Mucosa of stomach (tissue), 1 donor: Measurements from ENCODE around the gene CAPZB.

Experiments
- H3K27me3 ChIP-seq: one replicate; pipeline ENCODE4 v1.7.0; 2013; ENCODE audit warnings: mild to moderate bottlenecking, low read length; ENCODE audit not compliant: control insufficient read depth, insufficient read depth
- H3K36me3 ChIP-seq: one replicate; pipeline ENCODE4 v1.7.0; 2013; ENCODE audit warnings: low read length; ENCODE audit not compliant: control insufficient read depth, insufficient read depth
- H3K4me1 ChIP-seq: one replicate; pipeline ENCODE4 v1.7.0; 2013; ENCODE audit warnings: mild to moderate bottlenecking, low read length; ENCODE audit not compliant: control insufficient read depth, insufficient read depth
- H3K4me3 ChIP-seq: one replicate; pipeline ENCODE4 v1.7.0; 2013; ENCODE audit warnings: low read length
- H3K9ac ChIP-seq: one replicate; pipeline ENCODE4 v1.7.0; 2013; ENCODE audit warnings: mild to moderate bottlenecking, low read length, moderate library complexity
- H3K9me3 ChIP-seq: one replicate; pipeline ENCODE4 v1.7.0; 2013; ENCODE audit warnings: mild to moderate bottlenecking, low read length, moderate library complexity; ENCODE audit not compliant: control insufficient read depth
- donor health status: Pancreatic carcinoma.

Gene CAPZB

GRCh38 chr1:19495000-19495656, 9.8 kb upstream of the CAPZB start:
- no peak overlapping the region for H3K4me3 ChIP-seq
- no peaks in the 10 kb centered on the region for H3K27me3 ChIP-seq
- H3K36me3 ChIP-seq = no peaks in the 10 kb centered on the region
- H3K9ac ChIP-seq = no peak overlapping the region
- H3K4me1 ChIP-seq = no peaks in the 10 kb centered on the region
- no peaks in the 10 kb centered on the region for H3K9me3 ChIP-seq

- Histone ChIP-seq H3K9ac (no peak overlapping the region), H3K9me3 (no peaks in the 10 kb centered on the region), H3K4me1 (no peaks in the 10 kb centered on the region), H3K27me3 (no peaks in the 10 kb centered on the region), H3K4me3 (no peak overlapping the region), H3K36me3 (no peaks in the 10 kb centered on the region)
These were observed 8.2 kb upstream of the CAPZB start for GRCh38 chr1:19493547-19493946.

- no peak overlapping the region for H3K9ac ChIP-seq
These were observed 4.7 kb upstream of the CAPZB start for GRCh38 chr1:19489996-19490395.

GRCh38 chr1:19488136-19488535, 2.8 kb upstream of the CAPZB start:
- Histone ChIP-seq H3K4me1 (peaks cover 31% of the 10 kb centered on the region), H3K9ac (no peak overlapping the region), H3K36me3 (no peaks in the 10 kb centered on the region), H3K4me3 (no peak overlapping the region), H3K27me3 (no peaks in the 10 kb centered on the region), H3K9me3 (no peaks in the 10 kb centered on the region)

More at GRCh38 chr1:19489996-19490395, 4.7 kb upstream of the CAPZB start:
- H3K4me3 ChIP-seq = no peak overlapping the region
- peaks cover 17% of the 10 kb centered on the region for H3K4me1 ChIP-seq
- no peaks in the 10 kb centered on the region for H3K9me3 ChIP-seq
- no peaks in the 10 kb centered on the region for H3K27me3 ChIP-seq
- H3K36me3 ChIP-seq = no peaks in the 10 kb centered on the region

GRCh38 chr1:19484798-19485361, 459 bp downstream of the CAPZB start:
- Histone ChIP-seq H3K9ac (peak overlapping the region; percentile 100), H3K4me1 (peaks cover 61% of the 10 kb centered on the region), H3K4me3 (peak overlapping the region; percentile 97), H3K36me3 (no peaks in the 10 kb centered on the region), H3K9me3 (no peaks in the 10 kb centered on the region), H3K27me3 (no peaks in the 10 kb centered on the region)

GRCh38 chr1:19484338-19484797, 971 bp downstream of the CAPZB start:
- H3K27me3 ChIP-seq = no peaks in the 10 kb centered on the region
- H3K4me3 ChIP-seq = peak overlapping the region; percentile 97
- no peaks in the 10 kb centered on the region for H3K36me3 ChIP-seq
- peaks cover 66% of the 10 kb centered on the region for H3K4me1 ChIP-seq
- H3K9me3 ChIP-seq = no peaks in the 10 kb centered on the region
- H3K9ac ChIP-seq = peak overlapping the region; percentile 100

- Histone ChIP-seq H3K36me3 (no peaks in the 10 kb centered on the region), H3K9me3 (no peaks in the 10 kb centered on the region), H3K4me3 (peak overlapping the region; percentile 97), H3K4me1 (peaks cover 73% of the 10 kb centered on the region), H3K9ac (peak overlapping the region; percentile 100), H3K27me3 (no peaks in the 10 kb centered on the region)
These were observed 1.6 kb downstream of the CAPZB start for GRCh38 chr1:19483691-19484090.

- no peaks in the 10 kb centered on the region for H3K27me3 ChIP-seq
- no peaks in the 10 kb centered on the region for H3K36me3 ChIP-seq
- H3K9ac ChIP-seq = peak overlapping the region; percentile 100
- H3K4me1 ChIP-seq = peaks cover 77% of the 10 kb centered on the region
- no peaks in the 10 kb centered on the region for H3K9me3 ChIP-seq
- peak overlapping the region; percentile 97 for H3K4me3 ChIP-seq
These were observed 2.1 kb downstream of the CAPZB start for GRCh38 chr1:19483261-19483660.

- Histone ChIP-seq H3K4me3 (no peak overlapping the region), H3K9ac (no peak overlapping the region), H3K27me3 (no peaks in the 10 kb centered on the region), H3K9me3 (no peaks in the 10 kb centered on the region), H3K36me3 (no peaks in the 10 kb centered on the region), H3K4me1 (peaks cover 79% of the 10 kb centered on the region)
These were observed 3.4 kb downstream of the CAPZB start for GRCh38 chr1:19481826-19482398.

- H3K9me3 ChIP-seq = no peaks in the 10 kb centered on the region
These were observed 5.1 kb downstream of the CAPZB start for GRCh38 chr1:19480282-19480681.

GRCh38 chr1:19479351-19480120, 5.8 kb downstream of the CAPZB start:
- Histone ChIP-seq H3K4me1 (peaks cover 95% of the 10 kb centered on the region), H3K9me3 (no peaks in the 10 kb centered on the region), H3K4me3 (no peak overlapping the region), H3K27me3 (no peaks in the 10 kb centered on the region), H3K36me3 (no peaks in the 10 kb centered on the region), H3K9ac (no peak overlapping the region)

More at GRCh38 chr1:19480282-19480681, 5.1 kb downstream of the CAPZB start:
- no peaks in the 10 kb centered on the region for H3K36me3 ChIP-seq
- H3K27me3 ChIP-seq = no peaks in the 10 kb centered on the region
- H3K4me1 ChIP-seq = peaks cover 89% of the 10 kb centered on the region
- no peak overlapping the region for H3K4me3 ChIP-seq
- H3K9ac ChIP-seq = no peak overlapping the region

GRCh38 chr1:19478322-19478721, 7.0 kb downstream of the CAPZB start:
- H3K4me3 ChIP-seq = no peak overlapping the region
- no peaks in the 10 kb centered on the region for H3K9me3 ChIP-seq
- no peaks in the 10 kb centered on the region for H3K27me3 ChIP-seq
- peaks cover 83% of the 10 kb centered on the region for H3K4me1 ChIP-seq
- no peaks in the 10 kb centered on the region for H3K36me3 ChIP-seq
- no peak overlapping the region for H3K9ac ChIP-seq
